Measurements from ENCODE around the gene RNF213.

RNF213 gene

GRCh38 chr17:80443916-80444643 lies 183.4 kb downstream of the RNF213 start:
- no peak for DNase-seq
- in situ Hi-C loops (cut with HindIII; ENCODE audit: low pct_ligation_motif_present, low pct_unique_long_range_greater_than_20kb, low sequenced_read_pairs) = no loop called here

- no peak for DNase-seq
- in situ Hi-C loops (cut with HindIII; ENCODE audit: low pct_ligation_motif_present, low pct_unique_long_range_greater_than_20kb, low sequenced_read_pairs) = no loop called here
Observed at GRCh38 chr17:80444644-80444979, 184.0 kb downstream of the RNF213 start.

- DNase-seq = no peak
- in situ Hi-C loops (cut with HindIII; ENCODE audit: low pct_ligation_motif_present, low pct_unique_long_range_greater_than_20kb, low sequenced_read_pairs) = no loop called here
Observed at GRCh38 chr17:80445007-80445725, 184.5 kb downstream of the RNF213 start.

GRCh38 chr17:80445726-80446110 lies 185.1 kb downstream of the RNF213 start:
- no peak for DNase-seq
- in situ Hi-C loops (cut with HindIII; ENCODE audit: low pct_ligation_motif_present, low pct_unique_long_range_greater_than_20kb, low sequenced_read_pairs) = no loop called here

- peak; percentile 18 for DNase-seq
- in situ Hi-C loops (cut with HindIII; ENCODE audit: low pct_ligation_motif_present, low pct_unique_long_range_greater_than_20kb, low sequenced_read_pairs) = no loop called here
Observed at GRCh38 chr17:80446645-80447405, 186.2 kb downstream of the RNF213 start.

- in situ Hi-C loops (cut with HindIII; ENCODE audit: low pct_ligation_motif_present, low pct_unique_long_range_greater_than_20kb, low sequenced_read_pairs) = no loop called here
- no peak for DNase-seq
Observed at GRCh38 chr17:80447790-80448189, 187.1 kb downstream of the RNF213 start.
